K562 (cell line): ENCODE data around the gene RNASEH2C. TPM values are rescaled to one million over a fixed set of nuclear protein-coding genes. Genes with fewer than 3 reads are reported as not detected.
A peak's percentile ranks its signal among the peaks of the same experiment; 100 is the strongest.

Experiments used
- BDP1 ChIP-seq: IDR thresholded peaks from 3 replicates; pipeline ENCODE4 v1.6.1; 2011; ENCODE audit not compliant: insufficient read length, insufficient read depth
- CC2D1A ChIP-seq: fragments of 450-650 bp; IDR thresholded peaks from 2 replicates; pipeline ENCODE4 v1.6.1; 2017; ENCODE audit warnings: mild to moderate bottlenecking
- DPF2 ChIP-seq: fragments of 450-650 bp; IDR thresholded peaks from 2 replicates; pipeline ENCODE4 v1.6.1; 2016
- EHMT2 ChIP-seq: fragments of 450-650 bp; IDR thresholded peaks from 2 replicates; pipeline ENCODE4 v1.6.1; 2018; ENCODE audit warnings: antibody characterized with exemption
- MYBL2 ChIP-seq, 2 experiments: fragments of 450-650 bp in 1 of 2; sonication (generic) in 1 of 2; formaldehyde crosslinking in 1 of 2; IDR thresholded peaks; 2 replicates each; pipeline versions ENCODE4 v1.6.1 to v1.8.1; 2017 to 2022; ENCODE audit warnings: borderline replicate concordance in 1 of 2, inconsistent platforms in 1 of 2, low read depth in 1 of 2, mild to moderate bottlenecking in 1 of 2, missing genetic modification reagents in 1 of 2, moderate library complexity in 1 of 2
- MYC ChIP-seq, 2 experiments: fragments of 250-450 bp in 1 of 2; sonication (Bioruptor Pico) in 1 of 2; IDR thresholded peaks; 2 replicates each; pipeline versions ENCODE4 v1.5.1 to v1.6.1; 2012 to 2021; ENCODE audit warnings: low read depth in 2 of 2, borderline replicate concordance in 1 of 2, improper control_type of control experiment in 1 of 2, low read length in 1 of 2, mild to moderate bottlenecking in 1 of 2, moderate library complexity in 1 of 2
- PBX2 ChIP-seq, 2 experiments: IDR thresholded peaks in 1 of 2; conservative IDR thresholded peaks in 1 of 2; 2 replicates each; pipeline ENCODE4 v1.6.1; 2016; ENCODE audit warnings: low read depth in 2 of 2, mild to moderate bottlenecking in 1 of 2, missing compliant biosample characterization in 1 of 2, missing genetic modification characterization in 1 of 2, moderate library complexity in 1 of 2
- PCBP2 ChIP-seq: fragments of 200-400 bp; formaldehyde crosslinking; IDR thresholded peaks from 2 replicates; pipeline ENCODE4 v1.6.1; 2018; ENCODE audit warnings: low read length, low read depth, mild to moderate bottlenecking, moderate library complexity; ENCODE audit not compliant: poor library complexity, severe bottlenecking
- SMC3 ChIP-seq: conservative IDR thresholded peaks from 2 replicates; pipeline ENCODE4 v1.6.1; 2011; ENCODE audit warnings: low read depth, low read length, improper control_type of control experiment; ENCODE audit not compliant: insufficient read depth
- ZZZ3 ChIP-seq: fragments of 450-650 bp; IDR thresholded peaks from 2 replicates; pipeline ENCODE4 v1.6.1; 2016; ENCODE audit warnings: antibody characterized with exemption, mild to moderate bottlenecking, moderate library complexity
- polyA plus RNA-seq, 8 experiments: library from polyadenylated mRNA; depleted of rRNA in 4 of 8; stranded (reverse) in 5 of 8; unstranded in 3 of 8; fragments of >200 nt; fragmentation: Nextera tagmentation in 2 of 8; fragmentation: Illumina TruSeq in 1 of 8; extraction: Ambion mirVana in 2 of 8; extraction: Trizol in 1 of 8; gene quantifications; 2 replicates each; pipeline versions ENCODE4 v1.2.1 to v1.2.3, GENCODE V29; 2011 to 2014; ENCODE audit warnings: inconsistent platforms in 1 of 8, missing spikeins in 1 of 8
- total RNA-seq, 7 experiments: library from RNA; depleted of rRNA in 6 of 7; stranded (reverse); fragments of >200 nt in 6 of 7; fragmentation: Illumina TruSeq in 2 of 7; extraction: Trizol in 2 of 7; gene quantifications; 2 replicates each; pipeline versions ENCODE4 v1.2.1 to v1.2.3, GENCODE V29; 2011 to 2021; ENCODE audit warnings: low replicate concordance in 1 of 7

RNASEH2C gene
- total and polyA plus RNA-seq, 9 of the 15 experiments (the other 6 are each of a cell fraction or from before 2014, with no cell fraction given), result 5.4 to 78.2 (median 15.6) TPM

GRCh38 chr11:65744026-65744698, 23.6 kb upstream of the RNASEH2C start (continued):
- TF ChIP-seq PBX2 (CRISPR knock-in tag; IDR thresholded peaks at IDR 0.05; ENCODE audit: low read depth), result no peak
- no peak for TF ChIP-seq PBX2 (tag; conservative IDR thresholded peaks at IDR 0.05; ENCODE audit: low read depth)
- TF ChIP-seq PCBP2, result no peak
- TF ChIP-seq SMC3, result peak; percentile 35; the same call in 1 of the 2 replicates
- TF ChIP-seq ZZZ3, result no peak
- TF ChIP-seq CC2D1A, result 0 out of 2 replicates have a peak, but pooled peaks have one; percentile 38
- TF ChIP-seq DPF2, result no peak
- no peak for TF ChIP-seq EHMT2
- TF ChIP-seq MYC (IDR thresholded peaks at IDR 0.05; ENCODE audit: low read depth, low read length), result no peak
- TF ChIP-seq MYC (CRISPR knock-in tag; IDR thresholded peaks at IDR 0.05; ENCODE audit: borderline replicate concordance, low read depth), result no peak
- no peak for TF ChIP-seq BDP1
- no peak for TF ChIP-seq MYBL2 (IDR thresholded peaks at IDR 0.05; ENCODE audit: low read depth)
- no peak for TF ChIP-seq MYBL2 (CRISPR knock-in tag; IDR thresholded peaks at IDR 0.05; ENCODE audit: borderline replicate concordance)
